IMR-90 (cell line): Measurements from ENCODE around the gene COX4I1. TPM values are rescaled to one million over a fixed set of nuclear protein-coding genes. Genes with fewer than 3 reads are reported as not detected.

Experiments
- ATAC-seq: fragments of 200-7000 bp; cut with Tn5 transposase; 2 replicates; pipeline ENCODE4 v1.9.1; 2020; ENCODE audit warnings: low read depth, mild to moderate bottlenecking, moderate library complexity
- BruUV-seq: library from RNA; stranded (reverse); fragments of 400-500 nt; replicated peaks from 2 replicates; lab custom pipeline; 2021; lab: Mats Ljungman, UMichigan
- CTCF ChIA-PET: fragments of 300-600 bp; formaldehyde crosslinking; extraction: SDS; loops from one replicate; lab custom pipeline; 2021; ENCODE audit warnings: antibody characterized with exemption; lab: Yijun Ruan, JAX
- POLR2A ChIA-PET: fragments of 300-600 bp; sonication (Branson Sonifier 250); formaldehyde crosslinking; loops from one replicate; lab custom pipeline; 2022; ENCODE audit warnings: antibody characterized with exemption; ENCODE audit not compliant: unreplicated experiment; lab: Charles Lee
- DNase-seq: peaks from one replicate; pipeline ENCODE4 v3.0.0; 2013
- H2AFZ ChIP-seq: replicated peaks from 2 replicates; pipeline ENCODE3; 2013; ENCODE audit warnings: low read length, mild to moderate bottlenecking; ENCODE audit not compliant: poor library complexity
- H2AK5ac ChIP-seq: 2 replicates; pipeline ENCODE4 v1.6.1; 2013; ENCODE audit warnings: low read depth, low read length, inconsistent platforms
- H2AK9ac ChIP-seq: replicated peaks from 2 replicates; pipeline ENCODE3; 2013; ENCODE audit warnings: mild to moderate bottlenecking, low read depth, low read length, moderate library complexity; ENCODE audit not compliant: poor library complexity
- H2BK120ac ChIP-seq: 2 replicates; pipeline ENCODE4 v1.6.1; 2013; ENCODE audit warnings: low read depth, low read length, inconsistent platforms
- H2BK15ac ChIP-seq: 3 replicates; pipeline ENCODE4 v1.6.1; 2013; ENCODE audit warnings: low read depth, low read length, inconsistent platforms
- H2BK20ac ChIP-seq: 2 replicates; pipeline ENCODE4 v1.6.1; 2013; ENCODE audit warnings: low read depth, mild to moderate bottlenecking, inconsistent platforms, low read length, moderate library complexity
- H2BK5ac ChIP-seq: 2 replicates; pipeline ENCODE4 v1.6.1; 2013; ENCODE audit warnings: mild to moderate bottlenecking, low read depth, low read length, inconsistent platforms; ENCODE audit not compliant: poor library complexity, severe bottlenecking
- H3K14ac ChIP-seq: replicated peaks from 2 replicates; pipeline ENCODE4 v1.6.1; 2013; ENCODE audit warnings: low read depth, low read length, inconsistent platforms
- H3K18ac ChIP-seq: 2 replicates; pipeline ENCODE4 v1.6.1; 2013; ENCODE audit warnings: low read depth, low read length, control low read depth
- H3K23ac ChIP-seq: 2 replicates; pipeline ENCODE4 v1.6.1; 2013; ENCODE audit warnings: low read depth, low read length, inconsistent platforms
- H3K27ac ChIP-seq: 2 replicates; pipeline ENCODE4 v1.5.1; 2013; ENCODE audit warnings: mild to moderate bottlenecking, control low read depth, low read length; ENCODE audit not compliant: insufficient read depth
- H3K27me3 ChIP-seq: 2 replicates; pipeline ENCODE4 v1.6.1; 2013; ENCODE audit warnings: low read length; ENCODE audit not compliant: control insufficient read depth, insufficient read depth
- H3K36me3 ChIP-seq: 2 replicates; pipeline ENCODE4 v1.6.1; 2013; ENCODE audit warnings: low read length, mixed read lengths; ENCODE audit not compliant: control insufficient read depth, insufficient read depth
- H3K4ac ChIP-seq: 2 replicates; pipeline ENCODE4 v1.6.1; 2013; ENCODE audit warnings: low read depth, low read length, inconsistent platforms
- H3K4me1 ChIP-seq: 2 replicates; pipeline ENCODE4 v1.6.1; 2013; ENCODE audit warnings: low read length, mixed read lengths; ENCODE audit not compliant: control insufficient read depth, insufficient read depth
- H3K4me2 ChIP-seq: 2 replicates; pipeline ENCODE4 v1.6.1; 2013; ENCODE audit warnings: low read depth, mild to moderate bottlenecking, control low read depth, low read length, moderate library complexity
- H3K4me3 ChIP-seq: 2 replicates; pipeline ENCODE4 v1.5.1; 2013; ENCODE audit warnings: low read depth, mild to moderate bottlenecking, control low read depth, low read length, moderate library complexity; ENCODE audit not compliant: insufficient read depth
- H3K56ac ChIP-seq: 2 replicates; pipeline ENCODE4 v1.6.1; 2013; ENCODE audit warnings: low read length, inconsistent platforms; ENCODE audit not compliant: insufficient read depth; ENCODE audit errors: extremely low read depth
- H3K79me1 ChIP-seq, 2 experiments: 2 replicates each; pipeline ENCODE4 v1.6.1; 2013; ENCODE audit warnings: low read length in 2 of 2, inconsistent platforms in 1 of 2, low read depth in 1 of 2
- H3K9ac ChIP-seq: 2 replicates; pipeline ENCODE4 v1.6.1; 2013; ENCODE audit warnings: low read depth, low read length, control low read depth
- H3K9me1 ChIP-seq: 2 replicates; pipeline ENCODE4 v1.6.1; 2013; ENCODE audit warnings: low read length, inconsistent platforms; ENCODE audit not compliant: insufficient read depth
- H3K9me3 ChIP-seq: 2 replicates; pipeline ENCODE4 v1.6.1; 2013; ENCODE audit warnings: low read length; ENCODE audit not compliant: control insufficient read depth, insufficient read depth
- H4K20me1 ChIP-seq: 2 replicates; pipeline ENCODE4 v1.6.1; 2013; ENCODE audit warnings: low read length, inconsistent platforms; ENCODE audit not compliant: insufficient read depth
- H4K5ac ChIP-seq: 2 replicates; pipeline ENCODE4 v1.6.1; 2013; ENCODE audit warnings: mild to moderate bottlenecking, low read depth, low read length, control low read depth
- H4K8ac ChIP-seq, 2 experiments: 2 replicates each; pipeline ENCODE4 v1.6.1; 2013; ENCODE audit warnings: low read depth in 2 of 2, low read length in 2 of 2, control low read depth in 1 of 2, inconsistent platforms in 1 of 2
- H4K91ac ChIP-seq: 2 replicates; pipeline ENCODE4 v1.6.1; 2013; ENCODE audit warnings: low read depth, low read length, inconsistent platforms; ENCODE audit not compliant: insufficient read depth
- FOS ChIP-seq: fragments of 150-350 bp; IDR thresholded peaks from 2 replicates; pipeline ENCODE4 v1.6.1; 2016; ENCODE audit warnings: low read depth, low read length
- USF2 ChIP-seq: fragments of 150-350 bp; IDR thresholded peaks from 2 replicates; pipeline ENCODE4 v1.6.1; 2017; ENCODE audit warnings: mild to moderate bottlenecking, antibody characterized with exemption, low read length, low read depth
- WGBS, 2 experiments: methylation state at CpG; one replicate each; pipeline versions ENCODE4 v1.1.5 to v1.1.7; 2013; ENCODE audit warnings: missing lambda C conversion rate in 2 of 2; ENCODE audit not compliant: insufficient read length in 1 of 2; ENCODE audit errors: extremely low coverage in 2 of 2; 5-methylcytosine and 5-hydroxymethylcytosine counted together
- dilution Hi-C: fragments of 300-500 bp; cut with HindIII; formaldehyde crosslinking; loops from one replicate; pipeline ENCODE4 v1.14.3; 2018; ENCODE audit warnings: low sequenced_read_pairs; ENCODE audit not compliant: unreplicated experiment
- in situ Hi-C: fragments of 300-500 bp; cut with MboI; formaldehyde crosslinking; loops from 3 replicates; pipeline ENCODE4 v1.14.3; 2019; ENCODE audit warnings: low sequenced_read_pairs, inconsistent platforms, mixed read lengths
- intact Hi-C: fragments of 100-400 bp; cut with micrococcal nuclease; formaldehyde crosslinking; loops from 2 replicates; pipeline ENCODE4 v1.10.0; 2022
- polyA plus RNA-seq, 3 experiments: library from polyadenylated mRNA; depleted of rRNA; stranded (reverse); fragments of >200 nt; gene quantifications; 2 replicates each; pipeline ENCODE4 v1.2.3, GENCODE V29; 2012; ENCODE audit warnings: low replicate concordance in 1 of 3
- total RNA-seq: library from RNA; depleted of rRNA; stranded (reverse); fragments of >200 nt; gene quantifications from 2 replicates; pipeline ENCODE4 v1.2.3, GENCODE V29; 2012
- TF ChIP-seq, protein P1 (sequence below): conservative IDR thresholded peaks from 2 replicates; pipeline ENCODE4 v1.5.1; 2012; ENCODE audit warnings: mild to moderate bottlenecking, low read depth, low read length, improper control_type of control experiment

The COX4I1 gene
- total and polyA plus RNA-seq, 2 of the 4 experiments (the other 2 are of a cell fraction), result 397 to 700 TPM

DNA sequence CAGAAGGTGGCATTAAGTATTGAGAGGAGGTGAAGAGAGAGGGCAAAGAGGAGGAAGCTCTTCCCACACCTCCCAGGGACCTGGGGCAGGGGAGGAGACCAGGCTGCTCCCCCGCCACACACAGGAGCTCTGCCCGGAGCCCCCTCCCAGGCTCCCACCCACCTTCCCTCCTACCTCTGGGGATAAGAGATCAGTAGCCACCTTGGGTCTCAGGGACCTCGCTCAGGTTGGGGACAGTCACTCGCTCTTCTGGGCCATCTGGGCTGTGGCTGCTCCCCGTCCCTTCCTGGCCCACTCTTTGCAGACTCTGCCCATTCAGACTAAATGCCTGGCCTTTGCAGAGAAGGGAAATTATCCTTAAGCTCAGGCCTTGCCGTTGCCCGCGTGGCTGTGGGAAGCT is 33.7 kb upstream of the COX4I1 start:
- H2AFZ ChIP-seq, result no peak overlapping the region
- dilution Hi-C loops (no loop called here), in situ Hi-C loops (no loop called here), intact Hi-C loops (no loop called here)
- H3K9me1 ChIP-seq, result peaks cover 16% of the 10 kb centered on the region
- H2BK120ac ChIP-seq, result peak overlapping the region; percentile 42; the same call in 1 of the 2 replicates
- H4K20me1 ChIP-seq, result no peaks in the 10 kb centered on the region
- no peak overlapping the region for H3K4me2 ChIP-seq
- peak overlapping the region; percentile 15; the same call in 1 of the 2 replicates for H3K4ac ChIP-seq
- DNase-seq, result no peak
- H3K27ac ChIP-seq, result no peak overlapping the region
- WGBS, 2 experiments, result 100% methylated on average over 2 of the region's 8 CpGs; no CpG with 5 or more reads in 1 of the 2 experiments
- H3K79me1 ChIP-seq, result peaks cover 0 to 10% of the 10 kb centered on the region in 2 experiments; a peak in 1 of 4 replicates
- no peaks in the 10 kb centered on the region for H3K9me3 ChIP-seq
- no peak overlapping the region for H3K56ac ChIP-seq
- no peak overlapping the region for H3K9ac ChIP-seq
- TF ChIP-seq FOS (no peak), USF2 (no peak)
- TF ChIP-seq, protein P1, sequence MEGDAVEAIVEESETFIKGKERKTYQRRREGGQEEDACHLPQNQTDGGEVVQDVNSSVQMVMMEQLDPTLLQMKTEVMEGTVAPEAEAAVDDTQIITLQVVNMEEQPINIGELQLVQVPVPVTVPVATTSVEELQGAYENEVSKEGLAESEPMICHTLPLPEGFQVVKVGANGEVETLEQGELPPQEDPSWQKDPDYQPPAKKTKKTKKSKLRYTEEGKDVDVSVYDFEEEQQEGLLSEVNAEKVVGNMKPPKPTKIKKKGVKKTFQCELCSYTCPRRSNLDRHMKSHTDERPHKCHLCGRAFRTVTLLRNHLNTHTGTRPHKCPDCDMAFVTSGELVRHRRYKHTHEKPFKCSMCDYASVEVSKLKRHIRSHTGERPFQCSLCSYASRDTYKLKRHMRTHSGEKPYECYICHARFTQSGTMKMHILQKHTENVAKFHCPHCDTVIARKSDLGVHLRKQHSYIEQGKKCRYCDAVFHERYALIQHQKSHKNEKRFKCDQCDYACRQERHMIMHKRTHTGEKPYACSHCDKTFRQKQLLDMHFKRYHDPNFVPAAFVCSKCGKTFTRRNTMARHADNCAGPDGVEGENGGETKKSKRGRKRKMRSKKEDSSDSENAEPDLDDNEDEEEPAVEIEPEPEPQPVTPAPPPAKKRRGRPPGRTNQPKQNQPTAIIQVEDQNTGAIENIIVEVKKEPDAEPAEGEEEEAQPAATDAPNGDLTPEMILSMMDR, result no peak
- H3K36me3 ChIP-seq, result peaks cover 1% of the 10 kb centered on the region
- H2BK5ac ChIP-seq, result no peak overlapping the region
- no peak overlapping the region for H4K5ac ChIP-seq
- peak overlapping the region; percentile 5 for H2AK5ac ChIP-seq
- H2BK15ac ChIP-seq, result no peak overlapping the region; the same call in 2 of the 3 replicates
- no TSS peak for BruUV-seq
- no peak overlapping the region for H3K23ac ChIP-seq
- no peak overlapping the region for H4K91ac ChIP-seq
- H2BK20ac ChIP-seq, result no peak overlapping the region
- no peak overlapping the region for H3K4me3 ChIP-seq
- ATAC-seq, result no peak
- H3K27me3 ChIP-seq, result no peaks in the 10 kb centered on the region; the same call in 1 of the 2 replicates
- no peak overlapping the region for H2AK9ac ChIP-seq
- H3K4me1 ChIP-seq, result peaks cover 10% of the 10 kb centered on the region
- ChIA-PET CTCF (no interaction called here), POLR2A (no interaction called here)
- H4K8ac ChIP-seq, result 0 out of 4 replicates have a peak overlapping the region, but pooled peaks of 1 of the 2 experiments have one; percentile 34
- H3K18ac ChIP-seq, result no peak overlapping the region
- no peak overlapping the region for H3K14ac ChIP-seq
